Left lung (tissue), 10 donors: ENCODE measurements around the gene PLD4. TPM values are rescaled to one million over a fixed set of nuclear protein-coding genes. Genes with fewer than 3 reads are reported as not detected.

Source experiments
- ATAC-seq: fragments of 200-7000 bp; cut with Tn5 transposase; one replicate; pipeline ENCODE4 v1.9.1; 2020; ENCODE audit warnings: moderate library complexity
- DNase-seq, 4 donors: peaks; one replicate each; pipeline ENCODE4 v3.0.0-alpha.2; 2013 to 2020
- H3K27ac ChIP-seq, 2 donors: fragments of 200-600 bp; sonication (generic) in 1 of 2; one replicate each; pipeline versions ENCODE4 v1.5.0 to v1.8.0; 2020 to 2021
- H3K27me3 ChIP-seq, 2 donors: fragments of 200-600 bp; sonication (generic) in 1 of 2; one replicate each; pipeline versions ENCODE4 v1.5.0 to v1.8.0; 2020 to 2021
- H3K36me3 ChIP-seq, 2 donors: fragments of 200-600 bp; sonication (generic) in 1 of 2; one replicate each; pipeline versions ENCODE4 v1.5.0 to v1.8.0; 2020 to 2021
- H3K4me1 ChIP-seq, 2 donors: fragments of 200-600 bp; one replicate each; pipeline ENCODE4 v1.8.0; 2021
- H3K4me3 ChIP-seq, 2 donors: fragments of 200-600 bp; sonication (generic) in 1 of 2; one replicate each; pipeline versions ENCODE4 v1.5.0 to v1.8.0; 2020 to 2021; ENCODE audit warnings: mild to moderate bottlenecking in 1 of 2
- H3K9me3 ChIP-seq, 2 donors: fragments of 200-600 bp; sonication (generic) in 1 of 2; one replicate each; pipeline versions ENCODE4 v1.5.0 to v1.8.0; 2020 to 2021
- CTCF ChIP-seq, 2 donors: fragments of 200-600 bp; sonication (generic) in 1 of 2; IDR thresholded peaks; one replicate each; pipeline versions ENCODE4 v1.5.0 to v1.8.0; 2021; ENCODE audit warnings: antibody characterized with exemption in 2 of 2
- intact Hi-C, 2 donors: fragments of 100-400 bp; cut with DNase I; formaldehyde crosslinking; loops; one replicate each; pipeline versions ENCODE4 v1.11.2 to v1.14.2; 2022
- polyA plus RNA-seq, 6 donors: library from polyadenylated mRNA; unstranded; fragments of 120-200 nt; gene quantifications; one replicate each; pipeline ENCODE4 v1.2.1, GENCODE V29; 2013; ENCODE audit not compliant: insufficient read length in 6 of 6
- total RNA-seq, 2 donors: library from RNA; stranded (reverse); fragmentation: NEBNext Ultra II Directional; extraction: Animal tissue kit (Norgen Biotek cat#: 25700); gene quantifications; one replicate each; pipeline ENCODE4 v1.2.1, GENCODE V29; 2021
- donor health status: DM: no; HTN: yes; CAD: no.
- donor health status: DM: no; HTN: no; CAD: no.

The PLD4 gene
- total and polyA plus RNA-seq, 8 donors = 0.76 to 8.0 (median 4.7) TPM

DNA sequence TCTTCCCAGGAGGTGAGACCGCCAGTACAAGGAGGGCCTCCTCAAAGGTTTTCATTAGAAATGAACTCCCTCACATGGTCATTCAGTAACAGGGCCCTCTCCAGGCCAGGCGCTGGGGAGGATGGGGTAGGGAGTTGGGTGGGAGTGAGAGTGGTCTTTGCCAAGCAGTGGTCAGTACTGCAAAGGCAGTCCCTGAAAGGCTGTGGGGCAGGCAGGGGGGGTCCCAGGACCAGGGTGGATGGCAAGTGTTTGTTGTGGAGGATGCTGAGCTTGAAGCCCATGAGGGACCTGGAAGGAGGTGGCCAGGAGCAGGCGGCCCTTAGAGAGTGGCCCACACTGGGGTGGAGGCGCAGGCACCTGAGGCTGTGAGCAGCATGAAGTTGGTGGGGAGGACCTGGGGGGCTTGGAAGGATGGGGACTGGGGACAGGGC lies 33.5 kb upstream of the PLD4 start:
- Histone ChIP-seq H3K27me3 (no peaks in the 10 kb centered on the region), H3K4me1 (peaks cover 0 to 11% of the 10 kb centered on the region in 2 donors), H3K27ac (no peak overlapping the region), H3K36me3 (peaks cover 0 to 41% of the 10 kb centered on the region in 2 donors), H3K9me3 (no peaks in the 10 kb centered on the region), H3K4me3 (no peak overlapping the region)
- intact Hi-C loops = loop anchor here in 1 of 2 donors (10.0 kb wide), 1 partner anchor 154 kb away; no protein-coding TSS in a partner anchor
- ATAC-seq (no peak), DNase-seq (no peak)
- no peak for TF ChIP-seq CTCF (IDR thresholded peaks at IDR 0.05)

GRCh38 chr14:104891664-104892530 lies 32.8 kb upstream of the PLD4 start:
- no peak for TF ChIP-seq CTCF (IDR thresholded peaks at IDR 0.05)
- no peak overlapping the region for H3K27ac ChIP-seq
- H3K4me3 ChIP-seq = no peak overlapping the region
- H3K9me3 ChIP-seq = no peaks in the 10 kb centered on the region
- H3K4me1 ChIP-seq = peaks cover 0 to 15% of the 10 kb centered on the region in 2 donors
- intact Hi-C loops = loop anchor here in 1 of 2 donors (10.0 kb wide), 1 partner anchor 153 kb away; no protein-coding TSS in a partner anchor
- H3K36me3 ChIP-seq = peaks cover 0 to 34% of the 10 kb centered on the region in 2 donors
- DNase-seq (peak in 1 of 4 donors; percentile 75), ATAC-seq (no peak)
- no peaks in the 10 kb centered on the region for H3K27me3 ChIP-seq

- Histone ChIP-seq H3K27ac (no peak overlapping the region), H3K4me1 (peaks cover 0 to 15% of the 10 kb centered on the region in 2 donors), H3K36me3 (peaks cover 0 to 25% of the 10 kb centered on the region in 2 donors), H3K9me3 (no peaks in the 10 kb centered on the region), H3K4me3 (no peak overlapping the region), H3K27me3 (no peaks in the 10 kb centered on the region)
- intact Hi-C loops = loop anchor here in 1 of 2 donors (10.0 kb wide), 1 partner anchor 152 kb away; no protein-coding TSS in a partner anchor
- ATAC-seq (no peak), DNase-seq (peak in 2 of 4 donors; percentile 29 to 73)
- no peak for TF ChIP-seq CTCF (IDR thresholded peaks at IDR 0.05)
Observed at GRCh38 chr14:104892531-104893434, 31.9 kb upstream of the PLD4 start.

DNA sequence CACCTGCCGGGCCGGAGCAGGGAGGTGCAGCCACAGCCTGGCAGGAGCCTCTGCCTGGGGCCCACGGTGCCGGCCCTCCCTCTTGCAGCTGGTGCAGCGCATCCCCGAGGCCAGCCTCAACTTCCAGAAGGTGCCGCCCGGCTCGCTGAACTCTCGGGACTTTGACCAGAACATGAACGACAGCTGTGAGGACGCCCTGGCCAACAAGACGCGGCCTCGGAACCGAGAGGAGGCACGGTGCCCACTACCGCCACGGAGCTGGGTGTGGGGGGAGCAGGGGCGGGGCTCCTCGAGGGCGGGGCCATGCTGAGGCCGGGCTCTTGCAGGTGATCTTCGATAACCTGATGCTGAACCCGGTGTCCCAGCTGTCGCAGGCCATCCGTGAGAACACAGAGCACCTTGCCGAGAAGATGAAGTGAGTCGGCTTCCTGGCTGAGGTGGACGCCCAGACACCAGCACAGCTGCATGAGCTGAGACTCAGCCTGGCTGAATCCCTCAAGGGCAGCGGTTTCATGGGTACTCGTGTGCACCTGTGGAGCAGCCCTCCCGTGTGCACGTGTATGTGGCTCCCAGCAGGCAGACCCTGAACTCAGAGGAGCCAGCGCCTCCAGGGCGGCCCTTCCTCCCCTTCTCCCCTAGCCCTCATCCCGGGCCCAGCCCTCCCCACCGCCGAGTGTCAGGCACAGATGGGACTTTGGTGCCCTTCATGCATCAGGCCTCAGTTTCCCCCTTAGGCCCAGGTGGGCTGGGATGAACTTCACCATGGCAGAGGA lies 31.1 kb upstream of the PLD4 start:
- ATAC-seq = no peak
- Histone ChIP-seq H3K4me3 (no peak overlapping the region), H3K27me3 (no peaks in the 10 kb centered on the region), H3K9me3 (no peaks in the 10 kb centered on the region), H3K4me1 (peaks cover 0 to 15% of the 10 kb centered on the region in 2 donors), H3K27ac (no peak overlapping the region), H3K36me3 (peaks cover 0 to 17% of the 10 kb centered on the region in 2 donors)
- DNase-seq = peak in 1 of 4 donors; percentile 78
- no peak for TF ChIP-seq CTCF (IDR thresholded peaks at IDR 0.05)
- intact Hi-C loops = loop anchor here in 1 of 2 donors (10.0 kb wide), 1 partner anchor 151 kb away; no protein-coding TSS in a partner anchor
